ENCODE measurements around the gene SLC7A4. TPM values are rescaled to one million over a fixed set of nuclear protein-coding genes. Genes with fewer than 3 reads are reported as not detected.
"Not testable (repeated sequence)": the region's sequence is repeated elsewhere in the genome, so short reads cannot be mapped to it uniquely, and the experiment has no call there.

SLC7A4 gene
- total RNA-seq, 4 donors from 2014 or later = 0.64 to 4.1 TPM; not detected in 2

- in situ Hi-C loops (cut with MboI; ENCODE audit: low pct_ligation_motif_present in 1 of 4, low pct_unique_long_range_greater_than_20kb in 1 of 4, low sequenced_read_pairs in 3 of 4) = loop anchor here in 1 of 4 donors (25.0 kb wide), 1 partner anchor 112 kb away; the partner anchor contains the start of gene AIFM3
- intact Hi-C loops (cut with DNase I; ENCODE audit: low total_unique reads) = loop anchor here (10.0 kb wide), 1 partner anchor 49 kb away; no protein-coding TSS in a partner anchor
Measured at GRCh38 chr22:21074102-21074715, 41.8 kb upstream of the SLC7A4 start.

GRCh38 chr22:21073482-21073881, 41.1 kb upstream of the SLC7A4 start:
- H3K27me3 ChIP-seq = no peaks in the 10 kb centered on the region
- no peaks in the 10 kb centered on the region for H3K9me3 ChIP-seq
- intact Hi-C loops (cut with DNase I; ENCODE audit: low total_unique reads) (loop anchor here (10.0 kb wide), 1 partner anchor 49 kb away; no protein-coding TSS in a partner anchor), in situ Hi-C loops (cut with MboI; ENCODE audit: low pct_ligation_motif_present in 1 of 4, low pct_unique_long_range_greater_than_20kb in 1 of 4, low sequenced_read_pairs in 3 of 4) (loop anchor here in 1 of 4 donors (25.0 kb wide), 1 partner anchor 111 kb away; the partner anchor contains the start of gene AIFM3)
- H3K27ac ChIP-seq = no peak overlapping the region
- no peak for TF ChIP-seq EP300 (IDR thresholded peaks at IDR 0.05; ENCODE audit: low read depth)
- no peak for TF ChIP-seq CTCF (IDR thresholded peaks at IDR 0.05)
- no peak for TF ChIP-seq POLR2AphosphoS5 (IDR thresholded peaks at IDR 0.05)
- TF ChIP-seq POLR2A (IDR thresholded peaks at IDR 0.05) = no peak
- H3K36me3 ChIP-seq = no peaks in the 10 kb centered on the region
- H3K4me3 ChIP-seq = no peak overlapping the region
- H3K4me1 ChIP-seq = no peaks in the 10 kb centered on the region
- WGBS, 2 donors (ENCODE audit: low coverage in 1 of 2) = 87 to 100% methylated on average over 3 to 5 of the region's 5 CpGs
- DNase-seq = no peak

More at GRCh38 chr22:21074102-21074715, 41.8 kb upstream of the SLC7A4 start:
- no peaks in the 10 kb centered on the region for H3K9me3 ChIP-seq
- DNase-seq = no peak
- no peaks in the 10 kb centered on the region for H3K4me1 ChIP-seq
- H3K27ac ChIP-seq = no peak overlapping the region
- H3K27me3 ChIP-seq = no peaks in the 10 kb centered on the region
- WGBS, 2 donors (ENCODE audit: low coverage in 1 of 2) = 75 to 86% methylated on average over 1 to 7 of the region's 7 CpGs
- TF ChIP-seq POLR2AphosphoS5 (IDR thresholded peaks at IDR 0.05) (no peak), POLR2A (IDR thresholded peaks at IDR 0.05) (no peak), CTCF (IDR thresholded peaks at IDR 0.05) (no peak), EP300 (IDR thresholded peaks at IDR 0.05; ENCODE audit: low read depth) (no peak)
- H3K36me3 ChIP-seq = no peaks in the 10 kb centered on the region
- no peak overlapping the region for H3K4me3 ChIP-seq

- Histone ChIP-seq H3K36me3 (no peaks in the 10 kb centered on the region), H3K27ac (no peak overlapping the region), H3K4me3 (no peak overlapping the region), H3K4me1 (no peaks in the 10 kb centered on the region), H3K9me3 (no peaks in the 10 kb centered on the region), H3K27me3 (no peaks in the 10 kb centered on the region)
- no peak for TF ChIP-seq POLR2AphosphoS5 (IDR thresholded peaks at IDR 0.05)
- no peak for TF ChIP-seq POLR2A (IDR thresholded peaks at IDR 0.05)
- no peak for TF ChIP-seq CTCF (IDR thresholded peaks at IDR 0.05)
- no peak for TF ChIP-seq EP300 (IDR thresholded peaks at IDR 0.05; ENCODE audit: low read depth)
- WGBS, 2 donors (ENCODE audit: low coverage in 1 of 2) = 88% methylated on average over 2 to 3 of the region's 3 CpGs
- in situ Hi-C loops (cut with MboI; ENCODE audit: low pct_ligation_motif_present in 1 of 4, low pct_unique_long_range_greater_than_20kb in 1 of 4, low sequenced_read_pairs in 3 of 4) = loop anchor here in 1 of 4 donors (25.0 kb wide), 1 partner anchor 111 kb away; the partner anchor contains the start of gene AIFM3
- DNase-seq = no peak
- intact Hi-C loops (cut with DNase I; ENCODE audit: low total_unique reads) = loop anchor here (10.0 kb wide), 1 partner anchor 48 kb away; no protein-coding TSS in a partner anchor
Measured at GRCh38 chr22:21073023-21073422, 40.7 kb upstream of the SLC7A4 start.

GRCh38 chr22:21071796-21072195, 39.4 kb upstream of the SLC7A4 start:
- not testable (repeated sequence) for H3K36me3 ChIP-seq, H3K27ac ChIP-seq, H3K4me3 ChIP-seq, H3K9me3 ChIP-seq, H3K4me1 ChIP-seq, H3K27me3 ChIP-seq, DNase-seq
- in situ Hi-C loops (cut with MboI; ENCODE audit: low pct_ligation_motif_present in 1 of 4, low pct_unique_long_range_greater_than_20kb in 1 of 4, low sequenced_read_pairs in 3 of 4) (loop anchor here in 1 of 4 donors (25.0 kb wide), 1 partner anchor 109 kb away; the partner anchor contains the start of gene AIFM3), intact Hi-C loops (cut with DNase I; ENCODE audit: low total_unique reads) (loop anchor here (10.0 kb wide), 1 partner anchor 47 kb away; no protein-coding TSS in a partner anchor)
- 50 to 79% methylated on average over 2 to 8 of the region's 8 CpGs for WGBS, 2 donors (ENCODE audit: low coverage in 1 of 2)

Data from transverse colon (tissue), 4 donors.